Fibroblast of villous mesenchyme (primary cell): ENCODE results near the gene SLC43A2. TPM values are rescaled to one million over a fixed set of nuclear protein-coding genes. Genes with fewer than 3 reads are reported as not detected.

Source experiments
- DNase-seq: peaks from one replicate; pipeline ENCODE4 v3.0.0-alpha.2; 2010; ENCODE audit warnings: low read depth
- H3K4me3 ChIP-seq: 2 replicates; pipeline ENCODE4 v1.5.1; 2011; ENCODE audit warnings: low read depth, mild to moderate bottlenecking, low read length
- CTCF ChIP-seq: IDR thresholded peaks from 2 replicates; pipeline ENCODE4 v1.5.1; 2012; ENCODE audit warnings: low read depth, mild to moderate bottlenecking, low read length; ENCODE audit not compliant: insufficient read depth
- total RNA-seq: library from RNA; depleted of rRNA; stranded (reverse); fragments of >200 nt; gene quantifications from 2 replicates; pipeline ENCODE4 v1.2.3, GENCODE V29; 2012

SLC43A2 gene
- total RNA-seq, 1 donor, result 8.6 TPM

- DNase-seq, result no peak
- no peak for TF ChIP-seq CTCF
- no peak overlapping the region for H3K4me3 ChIP-seq
Measured at GRCh38 chr17:1542316-1542715, 86.3 kb downstream of the SLC43A2 start.

DNA sequence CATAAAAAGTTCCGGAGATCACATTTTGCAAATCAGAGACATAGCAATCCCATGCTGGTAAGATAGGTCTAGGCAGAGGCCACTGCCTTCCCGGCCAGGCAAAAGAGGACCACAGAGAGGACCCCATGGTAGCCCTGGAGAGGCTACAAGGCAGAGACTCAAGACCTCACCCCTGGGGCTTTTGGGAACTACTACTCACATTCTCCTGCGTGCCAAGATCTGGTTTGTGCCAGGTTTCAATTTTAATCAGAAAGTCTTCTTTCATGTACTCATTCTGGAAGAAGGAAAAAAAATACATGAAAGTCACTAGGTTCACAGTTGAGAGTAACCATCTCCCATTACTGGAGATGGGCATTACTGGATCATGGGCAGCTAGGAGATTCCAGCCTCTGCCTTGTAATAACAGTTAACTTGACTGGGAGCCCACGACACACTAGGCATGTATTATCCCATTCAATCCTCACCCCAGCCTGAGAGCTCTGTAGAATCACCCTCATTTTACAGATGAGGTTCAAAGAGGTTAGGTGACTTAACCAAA, 87.2 kb downstream of the SLC43A2 start:
- DNase-seq, result no peak
- no peak overlapping the region for H3K4me3 ChIP-seq
- no peak for TF ChIP-seq CTCF

DNA sequence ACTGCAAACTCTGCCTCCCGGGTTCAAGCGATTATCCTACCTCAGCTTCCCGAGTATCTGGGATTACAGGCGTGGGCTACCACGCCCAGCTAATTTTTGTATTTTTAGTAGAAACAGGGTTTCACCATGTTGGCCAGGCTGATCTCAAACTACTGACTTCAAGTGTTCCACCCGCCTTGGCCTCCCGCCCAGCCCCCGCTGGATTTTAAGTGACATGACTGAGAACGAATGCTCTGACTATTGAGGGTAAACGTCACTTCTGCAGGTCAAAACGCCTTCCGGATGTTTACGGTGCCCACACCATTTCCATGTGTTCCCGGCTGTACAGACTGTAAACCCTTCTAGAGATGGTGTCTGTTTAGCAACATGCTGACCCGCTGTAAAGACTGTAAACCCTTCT, 88.8 kb downstream of the SLC43A2 start:
- no peak for TF ChIP-seq CTCF

GRCh38 chr17:1535737-1536136, 92.9 kb downstream of the SLC43A2 start:
- no peak for TF ChIP-seq CTCF
- DNase-seq, result no peak
- H3K4me3 ChIP-seq, result no peak overlapping the region

More for the DNA sequence above, 88.8 kb downstream of the SLC43A2 start:
- no peak for DNase-seq
- H3K4me3 ChIP-seq, result no peak overlapping the region

DNA sequence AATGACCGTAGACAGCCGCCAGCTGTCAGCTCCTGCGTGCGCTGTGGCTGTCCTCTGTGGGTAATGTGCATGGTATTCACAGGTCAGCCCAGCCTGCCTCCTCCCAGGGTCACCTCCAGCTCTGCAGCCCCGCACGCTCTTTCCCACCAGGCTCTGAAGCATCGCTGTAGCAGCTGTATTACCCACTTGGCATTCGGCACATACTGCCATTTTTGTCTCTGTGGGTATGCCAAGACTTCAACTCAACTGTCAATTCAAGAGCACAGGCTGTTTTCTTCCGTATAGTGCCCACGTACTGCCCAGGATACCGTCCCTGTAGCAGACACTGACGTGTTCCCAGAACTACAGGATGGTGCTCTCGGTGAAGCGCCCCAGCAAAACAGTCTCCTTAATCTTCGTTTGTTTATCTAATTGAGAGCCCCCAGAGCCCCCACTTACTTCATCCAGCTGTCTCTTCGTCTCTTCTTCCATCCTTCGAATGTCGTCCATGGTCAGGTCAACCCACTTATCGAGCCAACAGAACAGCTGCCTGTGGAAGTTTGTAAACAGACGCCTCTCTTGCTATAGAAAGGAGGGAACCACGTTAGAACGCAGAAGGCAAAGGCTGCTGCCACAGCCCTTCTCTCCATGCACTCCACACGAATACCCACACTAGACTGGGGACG, 94.8 kb downstream of the SLC43A2 start:
- no peak for DNase-seq
- TF ChIP-seq CTCF, result no peak
- H3K4me3 ChIP-seq, result no peak overlapping the region

DNA sequence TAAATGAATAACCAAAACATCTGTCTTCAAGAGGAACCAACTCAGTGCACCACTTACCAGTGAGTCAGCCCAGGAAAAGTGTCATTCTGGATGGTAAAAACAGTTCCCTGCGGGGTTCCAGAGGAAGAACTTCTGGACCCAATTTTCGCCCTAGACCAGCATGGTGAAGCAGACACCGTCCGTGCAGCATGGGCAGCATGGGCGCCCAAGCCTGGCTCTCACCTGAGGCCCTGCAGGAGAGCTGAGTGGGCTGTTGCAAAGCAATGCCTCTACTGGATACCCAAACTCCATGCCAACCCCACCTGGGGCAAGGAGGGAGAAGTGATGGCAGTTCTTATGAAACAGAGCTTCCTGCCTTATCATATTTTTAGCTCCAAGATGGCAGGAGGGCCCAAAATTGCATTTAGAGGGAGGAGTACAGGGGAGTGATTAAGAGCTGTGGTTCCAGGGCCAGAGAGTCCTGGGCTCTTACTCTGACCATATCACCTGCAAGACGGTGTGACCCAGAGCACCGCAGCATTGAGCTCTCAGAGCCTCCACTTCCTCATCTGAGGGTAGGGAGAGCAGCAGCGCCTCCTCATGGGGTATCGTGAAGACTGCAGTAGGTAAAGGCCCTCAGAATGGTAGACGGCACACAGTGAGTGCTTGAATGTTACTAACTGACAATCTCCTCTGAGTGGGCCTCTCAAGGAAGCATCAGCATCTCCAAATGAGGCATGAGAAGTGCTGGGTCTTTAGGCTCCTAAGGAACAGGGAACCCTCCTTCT, 95.6 kb downstream of the SLC43A2 start:
- H3K4me3 ChIP-seq, result no peak overlapping the region
- peak; percentile 37 for TF ChIP-seq CTCF
- no peak for DNase-seq
